Amniotic stem cell (primary cell): ENCODE measurements around the gene GPATCH11.

ENCODE experiments used
- DNase-seq: peaks from one replicate; lab custom pipeline; 2025; lab: John Stamatoyannopoulos, UW

GPATCH11 gene

GRCh38 chr2:37083873-37084794 lies at the start of gene GPATCH11, which contains the start of gene HEATR5B:
TSS of gene GPATCH11 (plus strand) at chr2:37084518. CDS start at chr2:37088382, 3,864 bp downstream.
TSS of gene HEATR5B (minus strand) at chr2:37084372. CDS start at chr2:37083414, 958 bp downstream.
- DNase-seq: peak; percentile 95

- DNase-seq: no peak
Observed at GRCh38 chr2:37037771-37038170, 46.5 kb upstream of the GPATCH11 start.

- no peak for DNase-seq
Observed at GRCh38 chr2:37039580-37039979, 44.7 kb upstream of the GPATCH11 start.

- DNase-seq: no peak
Observed at GRCh38 chr2:37052600-37053332, 31.6 kb upstream of the GPATCH11 start.

GRCh38 chr2:37059841-37060240 lies 24.5 kb upstream of the GPATCH11 start:
- no peak for DNase-seq

- no peak for DNase-seq
Observed at GRCh38 chr2:37060446-37060845, 23.9 kb upstream of the GPATCH11 start.

- no peak for DNase-seq
Observed at GRCh38 chr2:37061013-37061711, 23.2 kb upstream of the GPATCH11 start.

GRCh38 chr2:37061776-37062175 lies 22.5 kb upstream of the GPATCH11 start:
- DNase-seq: no peak

GRCh38 chr2:37068686-37069085 lies 15.6 kb upstream of the GPATCH11 start:
- DNase-seq: no peak

- DNase-seq: no peak
Observed at GRCh38 chr2:37070931-37071330, 13.4 kb upstream of the GPATCH11 start.

GRCh38 chr2:37080266-37080665 lies 4.1 kb upstream of the GPATCH11 start:
- DNase-seq: no peak

- DNase-seq: no peak
Observed at GRCh38 chr2:37080689-37081088, 3.6 kb upstream of the GPATCH11 start.

GRCh38 chr2:37084797-37085196 lies 479 bp downstream of the GPATCH11 start:
- no peak for DNase-seq

- peak; percentile 23 for DNase-seq
Observed at GRCh38 chr2:37085731-37086147, 1.4 kb downstream of the GPATCH11 start.

GRCh38 chr2:37090019-37090477 lies 5.7 kb downstream of the GPATCH11 start:
- DNase-seq: no peak

GRCh38 chr2:37091873-37092272 lies 7.6 kb downstream of the GPATCH11 start:
- DNase-seq: no peak

GRCh38 chr2:37096568-37096967 lies 12.2 kb downstream of the GPATCH11 start:
- DNase-seq: no peak

- DNase-seq: no peak
Observed at GRCh38 chr2:37098416-37099118, 14.2 kb downstream of the GPATCH11 start.

- DNase-seq: no peak
Observed at GRCh38 chr2:37100054-37100453, 15.7 kb downstream of the GPATCH11 start.

GRCh38 chr2:37102588-37102987 lies 18.3 kb downstream of the GPATCH11 start:
- no peak for DNase-seq

GRCh38 chr2:37104178-37104577 lies 19.9 kb downstream of the GPATCH11 start:
- DNase-seq: no peak

GRCh38 chr2:37105150-37105549 lies 20.8 kb downstream of the GPATCH11 start:
- no peak for DNase-seq
